GM10266 (cell line): Measurements from ENCODE around the gene ZNF76.

Experiments
- DNase-seq: peaks from one replicate; pipeline ENCODE4 v3.0.0; 2012; ENCODE audit errors: extremely low spot score
- CTCF ChIP-seq: IDR thresholded peaks from 2 replicates; pipeline ENCODE4 v1.5.1; 2012; ENCODE audit warnings: mild to moderate bottlenecking, low read depth; ENCODE audit not compliant: control insufficient read depth, insufficient read depth; ENCODE audit errors: missing control alignments

ZNF76 gene

GRCh38 chr6:35310265-35310831 is 50.8 kb downstream of the ZNF76 start:
- TF ChIP-seq CTCF: no peak
- DNase-seq: no peak

- TF ChIP-seq CTCF: no peak
- no peak for DNase-seq
These were observed 52.0 kb downstream of the ZNF76 start for GRCh38 chr6:35311390-35312075.

DNA sequence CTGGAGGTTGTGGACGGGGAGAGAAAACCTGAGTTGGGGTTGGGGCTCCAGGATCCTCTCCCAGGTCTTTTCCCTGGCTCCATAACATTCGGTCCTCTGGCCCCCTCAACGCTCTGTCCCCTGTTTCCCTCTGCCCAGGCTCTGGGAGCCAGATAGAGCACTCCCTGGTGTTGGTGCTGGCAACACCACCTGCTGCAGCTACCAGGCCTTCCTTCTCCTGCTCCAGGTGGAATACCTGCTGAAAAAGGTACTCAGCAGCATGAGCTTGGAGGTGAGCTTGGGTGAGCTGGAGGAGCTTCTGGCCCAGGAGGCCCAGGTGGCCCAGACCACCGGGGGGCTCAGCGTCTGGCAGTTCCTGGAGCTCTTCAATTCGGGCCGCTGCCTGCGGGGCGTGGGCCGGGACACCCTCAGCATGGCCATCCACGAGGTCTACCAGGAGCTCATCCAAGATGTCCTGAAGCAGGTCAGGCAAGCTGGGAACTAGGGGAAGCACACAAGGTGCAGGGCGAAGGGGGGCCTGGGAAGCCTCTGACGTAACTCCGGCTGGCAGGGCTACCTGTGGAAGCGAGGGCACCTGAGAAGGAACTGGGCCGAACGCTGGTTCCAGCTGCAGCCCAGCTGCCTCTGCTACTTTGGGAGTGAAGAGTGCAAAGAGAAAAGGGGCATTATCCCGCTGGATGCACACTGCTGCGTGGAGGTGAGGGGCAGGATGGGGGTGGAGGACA is 52.7 kb downstream of the ZNF76 start:
- DNase-seq: no peak
- TF ChIP-seq CTCF: no peak

GRCh38 chr6:35312807-35313206 is 53.3 kb downstream of the ZNF76 start:
- no peak for TF ChIP-seq CTCF
- no peak for DNase-seq

- no peak for DNase-seq
- no peak for TF ChIP-seq CTCF
These were observed 58.1 kb downstream of the ZNF76 start for GRCh38 chr6:35317483-35318195.

DNA sequence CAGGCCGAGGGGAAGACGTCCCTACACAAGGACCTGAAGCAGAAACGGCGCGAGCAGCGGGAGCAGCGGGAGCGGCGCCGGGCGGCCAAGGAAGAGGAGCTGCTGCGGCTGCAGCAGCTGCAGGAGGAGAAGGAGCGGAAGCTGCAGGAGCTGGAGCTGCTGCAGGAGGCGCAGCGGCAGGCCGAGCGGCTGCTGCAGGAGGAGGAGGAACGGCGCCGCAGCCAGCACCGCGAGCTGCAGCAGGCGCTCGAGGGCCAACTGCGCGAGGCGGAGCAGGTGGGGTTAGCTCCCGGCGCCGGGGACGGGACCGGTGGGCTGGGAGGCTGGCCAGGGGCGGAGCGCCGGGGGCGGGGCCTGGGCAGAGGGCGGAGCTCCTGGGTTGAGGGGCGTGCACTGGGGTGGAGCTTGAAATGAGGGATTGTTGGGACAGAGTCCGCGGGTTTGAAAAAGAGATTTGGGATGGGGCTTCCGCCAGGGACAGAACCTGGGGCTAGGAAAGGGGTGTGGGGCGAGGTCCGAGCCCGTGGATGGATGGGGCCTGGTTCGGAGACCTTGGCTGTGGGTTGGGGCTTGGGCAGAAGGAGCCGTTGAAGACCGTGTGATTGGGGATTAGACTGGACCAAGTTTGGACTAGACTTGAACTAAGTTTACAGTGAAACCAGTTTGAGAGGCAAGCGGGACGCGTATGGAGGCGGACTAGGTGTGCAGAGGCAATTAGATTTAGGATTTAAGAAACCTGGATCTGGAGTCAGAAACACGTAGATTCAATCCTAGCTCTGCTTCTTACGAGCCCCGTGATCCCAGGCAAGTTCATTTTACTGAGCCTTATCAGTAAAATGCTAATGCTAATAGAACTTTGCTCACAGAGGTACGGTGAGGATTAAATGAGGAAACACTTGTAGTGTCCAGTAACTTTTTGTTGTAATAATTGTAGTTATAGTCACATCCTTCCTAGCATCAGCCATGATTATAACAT is 58.9 kb downstream of the ZNF76 start:
- no peak for TF ChIP-seq CTCF
- DNase-seq: no peak
